ENCODE results near the gene ZNF165.
A peak's percentile ranks its signal among the peaks of the same experiment; 100 is the strongest.
"Not testable (repeated sequence)": the region's sequence is repeated elsewhere in the genome, so short reads cannot be mapped to it uniquely, and the experiment has no call there.

ZNF165 gene

DNA sequence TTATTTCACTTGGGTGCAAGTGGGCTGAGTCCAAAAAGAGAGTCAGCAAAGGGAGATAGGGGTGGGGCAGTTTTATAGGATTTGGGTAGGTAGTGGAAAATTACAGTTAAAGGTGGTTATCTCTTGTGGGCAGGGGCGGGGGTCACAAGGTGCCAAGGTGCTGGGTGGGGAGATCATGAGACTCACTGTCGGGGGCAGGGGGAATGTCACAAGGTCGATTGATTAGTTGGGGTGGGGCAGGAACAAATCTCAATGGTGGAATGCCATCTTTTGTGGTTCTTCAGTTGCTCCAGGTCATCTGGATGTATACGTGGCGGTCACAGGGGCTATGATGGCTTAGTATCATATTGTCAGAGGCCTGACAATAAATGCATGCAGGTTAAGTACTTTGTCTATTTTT lies 41.9 kb downstream of the ZNF165 start:
- not testable (repeated sequence) for DNase-seq

DNA sequence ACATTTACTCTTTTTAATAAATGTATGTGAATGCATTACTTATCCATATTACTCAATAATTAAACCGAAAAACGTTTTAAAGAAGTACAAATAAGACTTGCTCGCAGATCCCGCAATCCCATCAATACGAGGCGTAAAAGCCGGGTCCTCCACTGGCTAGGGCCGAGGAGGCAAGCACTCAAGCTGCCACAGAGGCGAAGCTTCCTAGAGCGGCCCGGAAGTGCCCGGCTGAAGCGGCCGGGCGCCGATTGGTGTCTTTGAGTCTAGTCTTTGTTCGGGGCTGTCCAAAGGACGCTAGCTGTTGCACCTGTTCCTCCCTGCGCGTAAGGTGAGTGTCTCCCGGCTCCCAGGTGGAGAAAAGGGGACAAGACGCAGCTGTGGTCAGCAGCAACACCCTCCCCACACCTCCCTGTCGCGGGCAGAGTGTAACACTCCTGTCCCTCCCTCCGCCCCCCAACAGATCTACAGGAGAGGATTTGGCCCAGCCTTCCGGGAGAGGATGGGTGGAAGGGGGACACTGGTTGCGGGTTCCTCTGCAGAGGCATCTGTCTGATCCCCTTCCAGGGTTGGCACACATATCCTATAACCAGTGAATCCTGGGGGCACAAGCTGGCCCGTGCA lies 44.1 kb downstream of the ZNF165 start, which contains the start of gene ZSCAN16:
Gene ZSCAN16 (plus strand): TSS at position 260 of the 621 bp plus-strand sequence. CDS start 835 bp downstream, outside the sequence.
- peak; percentile 72 for DNase-seq

DNA sequence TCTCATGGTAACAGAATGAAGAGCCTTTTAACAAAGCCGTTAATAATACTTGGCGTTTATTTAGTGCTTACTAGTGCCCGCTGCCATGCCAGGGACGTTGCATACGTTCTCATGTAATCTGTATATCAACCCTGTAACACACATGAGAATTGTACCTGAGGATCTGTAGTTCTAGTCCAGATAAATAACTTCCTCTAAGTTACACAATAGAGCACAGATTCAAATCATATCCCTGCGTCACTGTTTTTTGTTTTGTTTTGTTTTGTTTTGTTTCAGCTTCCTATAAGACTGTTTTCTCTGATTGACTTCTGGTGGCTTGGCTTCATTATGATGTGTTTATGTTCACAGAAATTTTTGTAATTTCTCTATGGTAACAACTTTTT lies 44.6 kb downstream of the ZNF165 start:
- no peak for DNase-seq

DNA sequence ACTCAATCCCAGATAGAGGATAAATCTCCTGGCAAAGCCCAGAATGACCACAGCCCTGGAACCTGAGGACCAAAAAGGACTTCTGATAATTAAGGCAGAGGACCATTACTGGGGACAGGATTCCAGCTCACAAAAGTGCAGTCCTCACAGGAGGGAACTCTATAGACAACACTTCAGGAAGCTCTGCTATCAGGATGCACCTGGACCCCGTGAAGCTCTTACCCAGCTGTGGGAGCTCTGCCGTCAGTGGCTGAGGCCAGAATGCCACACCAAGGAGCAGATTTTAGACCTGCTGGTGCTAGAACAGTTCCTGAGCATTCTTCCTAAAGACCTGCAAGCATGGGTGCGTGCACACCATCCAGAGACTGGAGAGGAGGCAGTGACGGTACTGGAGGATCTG lies 45.0 kb downstream of the ZNF165 start:
- DNase-seq, result no peak

DNA sequence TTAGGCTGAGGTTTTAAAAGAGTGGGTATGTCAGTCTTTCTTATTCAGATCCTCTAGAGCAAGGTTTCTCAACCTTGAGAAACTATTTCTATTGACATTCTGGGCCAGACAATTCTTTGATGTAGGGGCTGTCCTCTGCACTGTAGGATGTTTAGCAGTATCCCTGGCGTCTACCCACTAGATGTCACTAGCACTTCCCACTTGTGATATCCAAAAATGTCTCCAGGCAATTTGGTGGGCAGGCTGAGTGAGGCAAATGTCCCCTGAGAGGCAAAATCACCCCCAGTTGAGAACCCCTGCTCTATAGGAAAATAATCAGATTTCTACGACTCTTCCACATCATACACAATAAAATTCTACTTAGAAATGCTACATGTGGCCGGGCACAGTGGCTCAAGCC lies 53.6 kb downstream of the ZNF165 start:
- peak; percentile 25 for DNase-seq

DNA sequence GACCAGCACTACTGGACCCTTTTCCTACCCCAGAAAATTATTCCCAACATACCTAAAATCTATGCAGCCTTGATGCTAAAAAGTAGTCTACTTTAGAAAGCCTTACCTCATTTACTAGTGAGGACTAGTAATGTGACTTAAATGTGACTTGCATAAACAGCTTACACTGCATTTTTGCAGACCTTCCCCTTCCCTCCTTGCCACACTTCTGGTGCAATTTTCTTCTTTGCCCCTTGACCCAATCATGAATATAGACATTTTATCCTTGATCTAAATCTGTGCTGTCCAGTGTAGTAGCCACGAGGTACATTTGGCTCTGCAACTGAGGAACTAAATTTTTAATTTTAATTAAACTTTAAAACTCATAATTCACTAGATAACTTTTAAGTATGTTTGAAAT lies 54.3 kb downstream of the ZNF165 start:
- no peak for DNase-seq

DNA sequence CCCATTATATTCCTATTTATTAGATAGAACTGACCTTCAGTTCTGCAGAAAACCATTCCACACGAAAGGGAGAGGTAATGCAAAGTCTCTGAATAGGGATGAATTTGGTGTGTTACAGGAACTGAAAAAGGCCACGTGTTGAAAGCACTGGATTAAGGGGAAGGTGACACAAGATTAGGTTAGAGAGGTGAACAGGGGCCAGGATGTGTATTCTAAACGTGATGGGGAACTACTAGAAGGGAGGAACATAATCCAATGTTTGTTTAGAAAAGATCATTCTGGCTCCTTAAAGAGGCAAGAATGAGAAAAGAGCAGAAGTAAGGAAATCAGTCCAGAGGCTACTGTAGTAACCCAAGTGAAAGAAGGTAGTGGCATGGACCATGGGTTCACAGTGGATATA lies 55.0 kb downstream of the ZNF165 start:
- DNase-seq, result no peak

DNA sequence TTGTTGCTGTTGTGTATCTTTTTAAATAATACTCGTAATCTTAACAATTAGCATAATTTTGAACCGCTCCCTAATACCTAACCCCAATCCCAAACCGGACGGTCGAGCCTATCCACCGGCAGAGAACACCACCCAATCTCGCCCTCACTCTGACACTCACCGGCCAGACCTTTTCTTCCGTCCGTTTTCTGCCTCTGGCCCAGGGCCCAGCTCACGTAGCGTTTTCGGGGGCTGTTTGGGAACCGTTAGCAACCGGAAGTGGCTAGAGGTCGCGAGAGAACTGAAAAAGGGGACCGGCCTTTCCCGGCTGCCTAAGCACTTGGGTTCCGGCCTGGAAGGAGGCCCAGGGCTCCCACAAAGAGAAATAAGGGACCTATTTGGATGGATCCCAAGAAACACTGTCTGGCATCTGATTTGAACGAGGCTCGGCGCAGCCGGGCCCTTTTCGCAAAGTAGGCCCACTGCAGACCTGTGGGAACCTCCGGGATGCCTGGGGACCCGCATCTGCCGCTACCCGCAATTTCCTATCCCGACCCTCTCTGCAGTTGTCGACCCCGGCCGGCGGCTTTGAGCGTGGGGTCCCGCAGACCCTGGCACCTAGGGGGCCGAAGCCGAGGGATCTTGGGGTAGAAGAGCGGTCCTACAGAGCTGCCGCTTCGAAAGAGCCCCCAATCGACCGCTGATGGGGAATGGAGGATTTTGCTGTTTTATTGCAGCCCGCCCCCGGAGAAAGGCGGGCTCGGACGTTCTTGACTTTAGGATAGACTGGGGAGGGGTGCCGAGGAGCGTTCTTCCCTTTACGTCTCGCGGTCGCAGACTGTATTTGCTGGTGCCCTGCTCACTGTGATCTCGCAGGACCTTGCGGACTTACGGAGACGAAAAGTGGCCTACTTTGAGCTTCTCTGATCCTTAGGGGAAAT lies 56.5 kb downstream of the ZNF165 start:
- DNase-seq, result peak; percentile 77

DNA sequence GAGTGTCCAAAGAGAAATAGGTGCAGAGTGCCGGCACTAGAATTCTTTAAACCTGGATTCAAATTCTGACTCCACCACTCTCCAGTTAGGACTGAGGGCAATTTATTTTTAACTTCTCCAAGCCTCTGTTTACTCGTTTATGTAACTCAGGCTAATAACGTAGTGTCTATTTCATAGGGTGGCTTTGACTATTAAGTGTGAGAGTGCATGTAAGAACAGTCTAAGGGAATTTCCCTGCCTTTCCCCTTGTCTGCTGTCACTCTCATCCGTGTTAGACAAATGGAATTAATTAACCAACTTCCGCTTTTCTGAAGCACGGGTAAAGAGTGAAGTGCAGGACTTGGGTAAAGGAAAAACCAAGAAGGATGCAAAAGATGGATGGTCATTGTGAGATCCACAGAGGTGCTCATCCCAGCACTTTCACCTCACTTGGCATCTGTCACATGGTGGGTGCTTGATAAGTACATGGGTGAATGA lies 57.2 kb downstream of the ZNF165 start:
- DNase-seq, result peak; percentile 18

Data from GDM1 (cell line).